ENCODE data around the gene ACAD9. TPM values are rescaled to one million over a fixed set of nuclear protein-coding genes. Genes with fewer than 3 reads are reported as not detected.

The ACAD9 gene
- total RNA-seq, 1 experiment from 2014 or later: 76.5 TPM

GRCh38 chr3:128850544-128850943 is 28.9 kb upstream of the ACAD9 start:
- no peaks in the 10 kb centered on the region for H3K36me3 ChIP-seq (ENCODE audit: low read depth)
- no peaks in the 10 kb centered on the region for H3K9me3 ChIP-seq (ENCODE audit: insufficient read depth, low read depth)
- no peaks in the 10 kb centered on the region for H3F3A ChIP-seq (ENCODE audit: insufficient read depth, low read depth)
- ChIA-PET POLR2A (ENCODE audit: unreplicated experiment) (no interaction called here), CTCF (no interaction called here)
- H3K4me1 ChIP-seq (replicated peaks; ENCODE audit: insufficient read depth): no peaks in the 10 kb centered on the region
- intact Hi-C loops (cut with micrococcal nuclease; ENCODE audit: unreplicated experiment): no loop called here
- no TSS peak for BruUV-seq (replicated peaks)
- no peak for DNase-seq
- no peaks in the 10 kb centered on the region for H3K79me2 ChIP-seq (ENCODE audit: low read depth)
- H3K9me2 ChIP-seq (ENCODE audit: insufficient read depth): no peaks in the 10 kb centered on the region
- no peak overlapping the region for H3K4me3 ChIP-seq
- no peaks in the 10 kb centered on the region for H3K27me3 ChIP-seq (ENCODE audit: insufficient read depth, low read depth)
- H3K27ac ChIP-seq: no peak overlapping the region
- TF ChIP-seq, protein P1, sequence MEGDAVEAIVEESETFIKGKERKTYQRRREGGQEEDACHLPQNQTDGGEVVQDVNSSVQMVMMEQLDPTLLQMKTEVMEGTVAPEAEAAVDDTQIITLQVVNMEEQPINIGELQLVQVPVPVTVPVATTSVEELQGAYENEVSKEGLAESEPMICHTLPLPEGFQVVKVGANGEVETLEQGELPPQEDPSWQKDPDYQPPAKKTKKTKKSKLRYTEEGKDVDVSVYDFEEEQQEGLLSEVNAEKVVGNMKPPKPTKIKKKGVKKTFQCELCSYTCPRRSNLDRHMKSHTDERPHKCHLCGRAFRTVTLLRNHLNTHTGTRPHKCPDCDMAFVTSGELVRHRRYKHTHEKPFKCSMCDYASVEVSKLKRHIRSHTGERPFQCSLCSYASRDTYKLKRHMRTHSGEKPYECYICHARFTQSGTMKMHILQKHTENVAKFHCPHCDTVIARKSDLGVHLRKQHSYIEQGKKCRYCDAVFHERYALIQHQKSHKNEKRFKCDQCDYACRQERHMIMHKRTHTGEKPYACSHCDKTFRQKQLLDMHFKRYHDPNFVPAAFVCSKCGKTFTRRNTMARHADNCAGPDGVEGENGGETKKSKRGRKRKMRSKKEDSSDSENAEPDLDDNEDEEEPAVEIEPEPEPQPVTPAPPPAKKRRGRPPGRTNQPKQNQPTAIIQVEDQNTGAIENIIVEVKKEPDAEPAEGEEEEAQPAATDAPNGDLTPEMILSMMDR (conservative IDR thresholded peaks at IDR 0.05): no peak
- no peak for TF ChIP-seq EZH2 (IDR thresholded peaks at IDR 0.05; ENCODE audit: low read depth)
- no peak overlapping the region for H2AFZ ChIP-seq
- H4K20me1 ChIP-seq (ENCODE audit: insufficient read depth): no peaks in the 10 kb centered on the region
- no peak overlapping the region for H3K4me2 ChIP-seq

- no peak overlapping the region for H3K4me3 ChIP-seq
- H3K9me2 ChIP-seq (ENCODE audit: insufficient read depth): no peaks in the 10 kb centered on the region
- H4K20me1 ChIP-seq (ENCODE audit: insufficient read depth): no peaks in the 10 kb centered on the region
- intact Hi-C loops (cut with micrococcal nuclease; ENCODE audit: unreplicated experiment): no loop called here
- H3K36me3 ChIP-seq (ENCODE audit: low read depth): no peaks in the 10 kb centered on the region
- no peak overlapping the region for H3K27ac ChIP-seq
- BruUV-seq (replicated peaks): no TSS peak
- DNase-seq: no peak
- no peaks in the 10 kb centered on the region for H3K27me3 ChIP-seq (ENCODE audit: insufficient read depth, low read depth)
- no peaks in the 10 kb centered on the region for H3K4me1 ChIP-seq (replicated peaks; ENCODE audit: insufficient read depth)
- H2AFZ ChIP-seq: no peak overlapping the region
- ChIA-PET CTCF (no interaction called here), POLR2A (ENCODE audit: unreplicated experiment) (no interaction called here)
- no peaks in the 10 kb centered on the region for H3K9me3 ChIP-seq (ENCODE audit: insufficient read depth, low read depth)
- no peak for TF ChIP-seq EZH2 (IDR thresholded peaks at IDR 0.05; ENCODE audit: low read depth)
- TF ChIP-seq, protein P1 (conservative IDR thresholded peaks at IDR 0.05): no peak
- no peak overlapping the region for H3K4me2 ChIP-seq
- no peaks in the 10 kb centered on the region for H3F3A ChIP-seq (ENCODE audit: insufficient read depth, low read depth)
- H3K79me2 ChIP-seq (ENCODE audit: low read depth): no peaks in the 10 kb centered on the region
Observed at GRCh38 chr3:128851601-128852000, 27.8 kb upstream of the ACAD9 start.

- Histone ChIP-seq H3K79me2 (ENCODE audit: low read depth) (no peaks in the 10 kb centered on the region), H3K27ac (no peak overlapping the region), H3K36me3 (ENCODE audit: low read depth) (no peaks in the 10 kb centered on the region), H3K27me3 (ENCODE audit: insufficient read depth, low read depth) (no peaks in the 10 kb centered on the region), H3K9me3 (ENCODE audit: insufficient read depth, low read depth) (peaks cover 1% of the 10 kb centered on the region; the same call in 1 of the 2 replicates), H3K9me2 (ENCODE audit: insufficient read depth) (no peaks in the 10 kb centered on the region), H2AFZ (no peak overlapping the region), H3K4me1 (replicated peaks; ENCODE audit: insufficient read depth) (no peaks in the 10 kb centered on the region), H4K20me1 (ENCODE audit: insufficient read depth) (no peaks in the 10 kb centered on the region), H3K4me2 (no peak overlapping the region), H3K4me3 (no peak overlapping the region), H3F3A (ENCODE audit: insufficient read depth, low read depth) (no peaks in the 10 kb centered on the region)
- intact Hi-C loops (cut with micrococcal nuclease; ENCODE audit: unreplicated experiment): no loop called here
- no peak for DNase-seq
- no TSS peak for BruUV-seq (replicated peaks)
- POLR2A ChIA-PET (ENCODE audit: unreplicated experiment): no interaction called here
- CTCF ChIA-PET: no interaction called here
- no peak for TF ChIP-seq EZH2 (IDR thresholded peaks at IDR 0.05; ENCODE audit: low read depth)
- TF ChIP-seq, protein P1 (conservative IDR thresholded peaks at IDR 0.05): no peak
Observed at GRCh38 chr3:128853826-128854225, 25.6 kb upstream of the ACAD9 start.
